Measurements from ENCODE around the gene GJB2.

GJB2 gene

DNA sequence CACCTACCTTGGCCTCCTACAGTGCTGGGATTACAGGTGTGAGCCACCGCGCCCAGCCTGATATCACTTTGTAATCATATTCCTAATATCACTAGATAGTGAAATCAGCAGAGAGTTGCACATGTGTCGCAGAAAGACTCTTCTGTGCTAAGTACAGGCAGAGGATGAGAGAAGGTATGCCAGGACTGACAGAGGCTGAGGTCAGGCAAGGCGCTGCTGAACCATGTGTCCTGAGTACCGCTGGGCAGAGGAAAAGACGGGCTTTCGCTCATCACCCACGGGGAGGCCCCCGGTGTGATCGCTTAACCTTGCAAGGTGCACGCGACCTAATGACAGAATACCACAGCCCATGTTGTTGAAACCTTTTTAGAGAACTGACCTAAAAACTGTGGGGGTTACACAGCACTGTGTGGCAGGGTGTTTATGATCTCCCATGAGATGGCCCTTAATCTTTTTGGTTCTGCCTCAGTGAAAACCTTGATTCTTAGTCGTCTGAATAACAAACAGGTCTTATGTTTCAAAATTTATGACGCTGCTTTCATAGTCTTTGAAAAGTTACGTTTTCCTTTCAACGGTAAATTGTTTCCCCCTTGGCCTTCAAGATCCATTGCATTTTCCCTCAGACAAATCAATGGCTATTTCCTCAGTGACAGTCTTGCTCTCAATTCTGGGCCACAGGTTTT, 44.1 kb downstream of the GJB2 start:
- no peak overlapping the region for H3K4me3 ChIP-seq (ENCODE audit: low read depth, low read length)
- TF ChIP-seq, protein P1, sequence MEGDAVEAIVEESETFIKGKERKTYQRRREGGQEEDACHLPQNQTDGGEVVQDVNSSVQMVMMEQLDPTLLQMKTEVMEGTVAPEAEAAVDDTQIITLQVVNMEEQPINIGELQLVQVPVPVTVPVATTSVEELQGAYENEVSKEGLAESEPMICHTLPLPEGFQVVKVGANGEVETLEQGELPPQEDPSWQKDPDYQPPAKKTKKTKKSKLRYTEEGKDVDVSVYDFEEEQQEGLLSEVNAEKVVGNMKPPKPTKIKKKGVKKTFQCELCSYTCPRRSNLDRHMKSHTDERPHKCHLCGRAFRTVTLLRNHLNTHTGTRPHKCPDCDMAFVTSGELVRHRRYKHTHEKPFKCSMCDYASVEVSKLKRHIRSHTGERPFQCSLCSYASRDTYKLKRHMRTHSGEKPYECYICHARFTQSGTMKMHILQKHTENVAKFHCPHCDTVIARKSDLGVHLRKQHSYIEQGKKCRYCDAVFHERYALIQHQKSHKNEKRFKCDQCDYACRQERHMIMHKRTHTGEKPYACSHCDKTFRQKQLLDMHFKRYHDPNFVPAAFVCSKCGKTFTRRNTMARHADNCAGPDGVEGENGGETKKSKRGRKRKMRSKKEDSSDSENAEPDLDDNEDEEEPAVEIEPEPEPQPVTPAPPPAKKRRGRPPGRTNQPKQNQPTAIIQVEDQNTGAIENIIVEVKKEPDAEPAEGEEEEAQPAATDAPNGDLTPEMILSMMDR (IDR thresholded peaks at IDR 0.05; ENCODE audit: borderline replicate concordance, insufficient read depth, low read depth, low read length): no peak

DNA sequence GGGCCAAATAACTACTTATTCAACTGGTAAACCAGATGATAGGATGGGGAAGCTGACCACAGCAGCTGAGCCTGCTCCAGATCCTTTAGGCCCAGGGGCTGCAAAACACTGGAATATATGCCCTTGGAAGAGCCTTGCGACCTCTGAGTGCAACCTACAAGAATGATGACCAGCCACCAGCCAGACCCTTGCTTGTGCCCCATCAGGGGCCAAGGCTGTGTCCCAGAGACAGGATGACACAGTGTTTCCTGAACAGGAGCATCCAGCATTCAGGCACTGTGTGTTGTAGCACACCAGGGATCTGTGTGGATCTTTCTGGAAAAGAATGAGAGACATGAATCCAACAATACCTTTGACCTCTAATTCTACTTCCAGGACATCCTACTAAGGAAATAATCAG, 46.4 kb downstream of the GJB2 start:
- TF ChIP-seq, protein P1 (IDR thresholded peaks at IDR 0.05; ENCODE audit: borderline replicate concordance, insufficient read depth, low read depth, low read length): no peak
- H3K4me3 ChIP-seq (ENCODE audit: low read depth, low read length): no peak overlapping the region

DNA sequence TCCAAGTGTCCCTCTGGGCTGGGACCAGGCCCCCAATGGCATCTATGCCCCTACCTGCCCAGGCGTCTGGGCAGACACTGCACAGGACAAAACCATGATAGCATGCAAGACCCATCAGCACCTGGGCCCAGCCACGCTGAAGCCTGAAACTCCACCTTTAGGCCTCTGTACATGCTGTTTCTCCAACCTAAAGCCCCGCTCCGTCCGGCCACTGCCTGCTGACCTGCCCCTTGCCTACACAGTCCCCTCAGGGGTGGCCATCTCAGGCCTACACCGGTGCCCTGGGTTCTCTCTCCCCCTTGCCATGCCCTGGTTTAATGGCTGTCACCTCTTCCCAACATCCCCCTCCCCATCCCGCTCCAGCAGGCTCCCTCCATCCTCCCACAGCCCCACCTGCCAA, 47.2 kb downstream of the GJB2 start:
- TF ChIP-seq, protein P1 (IDR thresholded peaks at IDR 0.05; ENCODE audit: borderline replicate concordance, insufficient read depth, low read depth, low read length): no peak
- no peak overlapping the region for H3K4me3 ChIP-seq (ENCODE audit: low read depth, low read length)

DNA sequence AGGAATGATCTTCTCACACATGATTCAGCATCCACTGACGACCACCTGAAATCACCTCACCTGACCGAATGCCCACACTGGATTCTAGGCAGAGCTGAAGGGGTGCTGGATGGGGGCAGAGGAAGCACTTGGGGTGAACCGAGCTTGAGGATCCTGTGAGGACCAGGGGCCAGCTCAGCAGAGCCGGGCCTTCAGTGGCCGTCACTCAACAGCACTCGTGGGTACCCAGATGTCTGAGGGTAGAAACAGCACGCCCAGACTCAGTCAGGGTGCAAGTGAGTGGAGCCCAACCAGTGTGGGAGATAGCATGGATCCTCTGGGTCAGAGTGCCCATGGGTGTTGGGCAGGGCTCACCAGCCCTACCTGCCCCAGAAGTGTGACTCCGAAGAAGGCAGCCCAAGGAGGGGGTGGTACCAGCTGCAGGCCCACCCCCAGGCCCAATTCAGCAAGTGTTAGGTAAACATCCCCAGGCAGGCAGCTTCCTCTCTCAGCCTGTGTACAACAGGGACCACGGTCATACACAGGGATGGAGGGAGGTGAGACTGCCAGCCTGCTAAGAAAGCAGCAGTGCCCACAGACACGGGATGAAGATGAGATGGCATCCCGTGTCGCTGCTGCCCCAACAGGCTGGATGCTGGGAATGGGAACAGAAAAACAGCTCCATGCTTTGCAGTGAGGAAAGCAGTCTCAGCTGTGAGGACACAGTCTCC, 48.4 kb downstream of the GJB2 start:
- TF ChIP-seq, protein P1 (IDR thresholded peaks at IDR 0.05; ENCODE audit: borderline replicate concordance, insufficient read depth, low read depth, low read length): no peak
- H3K4me3 ChIP-seq (ENCODE audit: low read depth, low read length): no peak overlapping the region

DNA sequence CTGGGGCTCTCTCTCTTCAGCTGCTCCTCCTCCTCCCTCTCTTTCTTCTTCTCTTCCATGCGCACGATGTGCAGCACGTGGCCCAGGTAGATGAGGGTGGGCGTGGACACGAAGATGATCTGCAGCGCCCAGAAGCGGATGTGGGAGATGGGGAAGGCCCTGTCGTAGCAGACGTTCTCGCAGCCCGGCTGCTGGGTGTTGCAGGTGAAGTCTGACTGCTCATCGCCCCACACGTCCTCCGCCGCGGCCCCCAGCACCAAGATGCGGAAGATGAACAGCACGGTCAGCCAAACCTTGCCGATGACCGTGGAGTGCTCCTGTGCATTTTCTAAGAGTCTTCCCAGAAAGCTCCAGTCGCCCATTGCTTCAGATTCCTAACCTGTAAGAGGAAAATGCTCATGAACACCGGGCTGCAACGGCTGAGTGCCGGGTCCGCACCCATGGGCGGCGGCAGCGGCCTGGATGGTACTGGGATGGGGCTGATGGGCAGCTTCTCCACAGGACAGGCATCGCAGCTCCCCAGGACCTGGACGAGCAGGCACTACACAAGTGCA, 49.7 kb downstream of the GJB2 start:
- no peak overlapping the region for H3K4me3 ChIP-seq (ENCODE audit: low read depth, low read length)
- TF ChIP-seq, protein P1 (IDR thresholded peaks at IDR 0.05; ENCODE audit: borderline replicate concordance, insufficient read depth, low read depth, low read length): no peak

DNA sequence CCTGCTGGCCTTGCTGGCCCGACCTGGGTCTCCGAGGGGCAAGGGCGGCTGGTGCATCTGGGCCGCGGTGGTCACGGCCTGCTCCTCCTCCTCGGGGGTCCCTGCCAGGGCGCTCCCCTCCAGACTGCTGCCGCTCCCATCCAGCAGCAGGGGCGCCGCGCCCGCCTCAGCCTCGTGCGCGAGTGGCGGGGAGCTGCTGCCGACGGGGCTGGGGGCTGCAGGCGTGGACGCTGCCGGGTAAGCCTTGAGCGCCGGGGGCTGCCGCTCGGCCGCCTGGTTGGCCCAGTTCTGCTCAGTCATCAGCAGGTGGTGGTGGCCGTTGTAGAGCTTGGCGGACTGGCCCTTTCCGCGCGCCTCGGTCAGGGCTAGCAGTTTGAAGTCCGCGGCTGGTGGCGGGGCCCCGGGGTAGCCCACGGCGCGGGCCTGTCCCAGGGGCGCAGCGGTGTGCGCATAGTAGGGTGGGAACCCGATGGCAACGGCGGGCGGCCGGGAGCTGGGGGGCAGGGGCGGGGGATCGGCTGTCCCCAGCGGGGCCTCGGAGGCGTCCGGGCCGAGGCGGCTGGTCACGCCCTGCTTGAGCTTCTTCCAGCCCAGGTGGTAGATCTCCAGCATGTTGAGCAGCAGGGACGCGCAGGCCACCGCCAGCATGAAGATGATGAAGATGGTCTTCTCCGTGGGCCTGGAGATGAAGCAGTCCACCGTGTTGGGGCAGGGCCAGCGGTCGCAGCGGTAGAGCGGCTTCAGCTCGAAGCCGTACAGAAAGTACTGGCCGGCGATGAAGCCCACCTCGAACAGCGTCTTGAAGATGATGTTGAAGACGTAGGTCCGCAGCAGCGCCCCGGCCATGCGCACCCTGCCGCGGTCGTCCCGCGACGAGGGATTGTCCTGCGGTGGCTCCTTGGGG, 50.5 kb downstream of the GJB2 start:
- TF ChIP-seq, protein P1 (IDR thresholded peaks at IDR 0.05; ENCODE audit: borderline replicate concordance, insufficient read depth, low read depth, low read length): no peak
- no peak overlapping the region for H3K4me3 ChIP-seq (ENCODE audit: low read depth, low read length)
